A673 (cell line): Measurements from ENCODE around the gene KPNA1.

Experiments used
- EZH2 ChIP-seq: fragments of 200-600 bp; sonication (generic); IDR thresholded peaks from 2 replicates; pipeline ENCODE4 v1.6.1; 2017; ENCODE audit warnings: borderline replicate concordance, low read depth, mild to moderate bottlenecking, mixed read lengths, antibody characterized with exemption, low read length; ENCODE audit not compliant: poor library complexity, severe bottlenecking
- TF ChIP-seq, protein P1 (sequence below): fragments of 300-800, 200-600 bp; sonication (generic); conservative IDR thresholded peaks from 2 replicates; pipeline ENCODE4 v1.5.1; 2017; ENCODE audit warnings: low read depth, mild to moderate bottlenecking, antibody characterized with exemption, low read length, moderate library complexity, mixed read lengths

DNA sequence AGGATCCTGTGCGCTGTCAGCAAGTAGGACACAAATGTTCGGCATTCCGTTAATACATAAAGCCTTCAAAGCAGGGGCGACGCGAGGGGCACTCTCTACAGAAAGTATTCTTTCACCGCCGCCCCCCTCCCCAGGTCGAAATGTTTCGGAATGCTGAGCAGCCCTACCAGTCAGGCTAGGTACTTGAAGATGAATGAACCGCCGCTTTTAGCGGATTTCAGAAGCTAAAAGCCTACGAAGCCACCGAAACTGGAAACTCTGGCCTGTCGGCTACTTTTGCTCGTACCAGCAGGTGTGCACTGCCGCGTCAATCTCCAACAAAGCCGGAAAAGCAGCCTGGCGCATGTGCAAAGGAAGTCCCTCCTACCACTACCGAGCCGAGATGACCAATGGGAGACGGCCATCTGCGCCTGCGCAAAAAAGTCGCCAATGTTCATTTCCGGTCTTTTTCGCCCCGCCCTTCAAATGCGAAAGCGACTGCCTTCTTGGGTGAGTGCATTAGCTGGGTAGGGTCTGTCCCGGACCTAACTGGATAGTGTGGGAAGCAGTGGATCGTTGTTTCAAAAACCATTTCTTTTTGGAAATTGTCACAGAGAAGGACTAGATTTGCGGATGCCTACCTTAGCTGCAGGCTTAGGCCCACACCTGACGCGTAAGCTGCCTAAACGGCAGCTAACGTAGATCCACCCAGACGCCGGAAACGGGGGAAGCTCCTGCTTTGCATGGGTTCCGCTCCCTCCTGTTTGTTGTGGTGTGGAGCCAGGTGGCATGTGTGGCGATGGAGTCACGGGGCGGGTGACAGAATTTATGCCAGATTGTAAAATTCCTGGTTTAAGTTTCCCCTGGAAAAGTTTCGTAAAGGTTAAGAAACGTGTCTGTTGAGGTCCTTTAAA lies 98.7 kb downstream of the KPNA1 start, which contains the start of gene WDR5B:
- TF ChIP-seq, protein P1, sequence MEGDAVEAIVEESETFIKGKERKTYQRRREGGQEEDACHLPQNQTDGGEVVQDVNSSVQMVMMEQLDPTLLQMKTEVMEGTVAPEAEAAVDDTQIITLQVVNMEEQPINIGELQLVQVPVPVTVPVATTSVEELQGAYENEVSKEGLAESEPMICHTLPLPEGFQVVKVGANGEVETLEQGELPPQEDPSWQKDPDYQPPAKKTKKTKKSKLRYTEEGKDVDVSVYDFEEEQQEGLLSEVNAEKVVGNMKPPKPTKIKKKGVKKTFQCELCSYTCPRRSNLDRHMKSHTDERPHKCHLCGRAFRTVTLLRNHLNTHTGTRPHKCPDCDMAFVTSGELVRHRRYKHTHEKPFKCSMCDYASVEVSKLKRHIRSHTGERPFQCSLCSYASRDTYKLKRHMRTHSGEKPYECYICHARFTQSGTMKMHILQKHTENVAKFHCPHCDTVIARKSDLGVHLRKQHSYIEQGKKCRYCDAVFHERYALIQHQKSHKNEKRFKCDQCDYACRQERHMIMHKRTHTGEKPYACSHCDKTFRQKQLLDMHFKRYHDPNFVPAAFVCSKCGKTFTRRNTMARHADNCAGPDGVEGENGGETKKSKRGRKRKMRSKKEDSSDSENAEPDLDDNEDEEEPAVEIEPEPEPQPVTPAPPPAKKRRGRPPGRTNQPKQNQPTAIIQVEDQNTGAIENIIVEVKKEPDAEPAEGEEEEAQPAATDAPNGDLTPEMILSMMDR = no peak
- no peak for TF ChIP-seq EZH2
